Activated naive CD4-positive, alpha-beta T cell treated with anti-CD3 and anti-CD28 coated beads, Interleukin-2, amount 50 U/mL, for 24 hours (primary cell): ENCODE measurements around the gene TFF3.

Experiments
- H3K27ac Mint-ChIP-seq: one replicate; pipeline ENCODE4 v1.8.0; 2021; ENCODE audit warnings: mild to moderate bottlenecking, mixed read lengths
- H3K27me3 Mint-ChIP-seq: one replicate; pipeline ENCODE4 v1.8.0; 2021; ENCODE audit warnings: mixed read lengths
- H3K36me3 Mint-ChIP-seq: one replicate; pipeline ENCODE4 v1.8.0; 2021; ENCODE audit warnings: mixed read lengths
- H3K4me1 Mint-ChIP-seq: one replicate; pipeline ENCODE4 v1.8.0; 2021; ENCODE audit warnings: mixed read lengths
- H3K4me3 Mint-ChIP-seq: one replicate; pipeline ENCODE4 v1.8.0; 2021; ENCODE audit warnings: mild to moderate bottlenecking, mixed read lengths
- H3K9me3 Mint-ChIP-seq: one replicate; pipeline ENCODE4 v1.8.0; 2021; ENCODE audit warnings: mixed read lengths

Gene TFF3

DNA sequence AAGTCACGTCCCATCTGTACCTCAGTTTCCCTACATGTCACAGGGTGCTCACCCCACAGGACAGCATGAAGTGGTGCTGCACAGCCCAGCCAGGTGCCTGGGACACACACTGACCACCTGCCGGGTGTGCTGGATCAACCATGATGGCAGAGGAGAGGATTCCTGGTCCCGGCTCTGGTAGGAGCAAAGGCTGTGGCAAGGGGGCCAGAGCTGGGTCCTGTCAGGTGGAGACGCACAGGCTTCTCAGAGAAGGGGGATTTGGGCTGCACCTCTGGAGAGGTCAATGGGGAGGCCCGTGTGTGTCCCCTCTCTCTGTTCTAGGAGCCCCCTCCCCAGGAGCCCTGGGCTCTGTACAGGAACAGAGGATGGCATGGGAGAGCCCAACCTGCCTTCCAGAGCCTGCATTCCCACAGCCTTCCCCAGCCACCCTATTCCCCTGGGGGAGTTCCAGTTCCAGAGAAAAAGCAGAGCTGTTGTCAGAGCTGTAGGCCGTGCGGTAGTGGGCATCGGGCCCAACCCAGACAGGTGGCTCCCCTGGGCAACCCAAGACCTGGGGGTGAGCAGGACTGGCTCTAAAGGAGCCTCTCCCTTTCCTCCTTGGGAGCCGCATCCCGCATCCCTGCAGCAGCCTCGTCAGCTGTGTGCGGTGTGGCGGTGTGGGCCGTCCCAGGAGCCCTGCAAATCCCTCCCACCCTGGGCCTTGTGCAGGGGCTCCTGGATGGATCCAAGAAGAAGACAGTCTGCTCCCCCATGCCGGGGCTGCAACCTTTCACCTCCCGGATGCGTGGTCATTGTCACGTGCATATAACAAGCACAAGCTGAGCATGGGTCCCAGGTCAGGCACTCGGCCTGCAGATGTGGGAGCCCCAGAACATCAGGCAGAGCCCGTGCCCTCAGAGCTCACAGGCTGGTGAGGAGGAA lies 2.9 kb upstream of the TFF3 start:
- Mint-ChIP-seq H3K36me3 (no peaks in the 10 kb centered on the region), H3K27ac (no peak overlapping the region), H3K27me3 (no peaks in the 10 kb centered on the region), H3K9me3 (no peaks in the 10 kb centered on the region), H3K4me3 (no peak overlapping the region), H3K4me1 (peaks cover 3% of the 10 kb centered on the region)

- H3K4me1 Mint-ChIP-seq, result peaks cover 3% of the 10 kb centered on the region
- H3K4me3 Mint-ChIP-seq, result no peak overlapping the region
- no peaks in the 10 kb centered on the region for H3K27me3 Mint-ChIP-seq
- no peaks in the 10 kb centered on the region for H3K9me3 Mint-ChIP-seq
- no peaks in the 10 kb centered on the region for H3K36me3 Mint-ChIP-seq
- no peak overlapping the region for H3K27ac Mint-ChIP-seq
Observed at GRCh38 chr21:42317341-42317741, 2.1 kb upstream of the TFF3 start.

GRCh38 chr21:42316891-42317290 lies 1.7 kb upstream of the TFF3 start:
- H3K4me3 Mint-ChIP-seq, result no peak overlapping the region
- H3K36me3 Mint-ChIP-seq, result no peaks in the 10 kb centered on the region
- H3K27me3 Mint-ChIP-seq, result no peaks in the 10 kb centered on the region
- H3K27ac Mint-ChIP-seq, result peak overlapping the region; percentile 72
- H3K4me1 Mint-ChIP-seq, result peaks cover 3% of the 10 kb centered on the region
- H3K9me3 Mint-ChIP-seq, result no peaks in the 10 kb centered on the region

DNA sequence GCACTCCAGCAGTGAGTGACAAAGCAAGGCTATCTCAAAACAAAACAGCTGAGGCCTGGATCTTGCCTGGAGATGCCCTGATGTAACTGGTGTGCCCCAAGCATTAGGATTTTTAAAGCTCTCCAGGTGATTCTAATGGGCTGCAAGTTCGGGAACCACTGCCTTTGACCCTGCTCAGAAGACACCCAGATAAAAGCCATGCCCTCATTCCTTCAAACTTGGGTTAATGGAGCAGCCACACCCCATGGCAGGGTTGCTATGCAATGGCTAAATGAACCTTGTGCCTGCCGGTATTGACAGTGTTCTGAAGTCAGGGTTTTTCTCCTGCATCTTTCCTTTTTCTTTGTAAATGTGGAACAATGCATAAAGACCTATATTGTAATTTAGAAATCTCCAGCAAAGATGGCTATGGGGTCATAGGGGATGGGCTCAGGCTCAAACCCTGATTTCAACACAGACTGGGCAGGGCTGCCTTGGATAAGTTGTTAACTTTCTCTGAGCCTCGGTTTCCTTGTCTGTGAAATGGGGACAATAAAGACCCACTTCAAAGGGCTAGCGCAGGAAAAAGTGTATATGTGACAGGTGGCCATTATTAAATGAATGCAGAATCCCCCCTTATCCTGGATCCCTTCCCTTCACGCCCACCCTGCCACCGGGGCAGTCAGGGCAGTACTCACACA lies 453 bp downstream of the TFF3 start:
- Mint-ChIP-seq H3K9me3 (no peaks in the 10 kb centered on the region), H3K36me3 (no peaks in the 10 kb centered on the region), H3K27me3 (no peaks in the 10 kb centered on the region), H3K4me3 (no peak overlapping the region), H3K4me1 (peaks cover 4% of the 10 kb centered on the region), H3K27ac (no peak overlapping the region)

GRCh38 chr21:42313501-42313969 lies 1.7 kb downstream of the TFF3 start:
- H3K9me3 Mint-ChIP-seq, result no peaks in the 10 kb centered on the region
- H3K4me1 Mint-ChIP-seq, result peaks cover 6% of the 10 kb centered on the region
- no peaks in the 10 kb centered on the region for H3K27me3 Mint-ChIP-seq
- H3K27ac Mint-ChIP-seq, result no peak overlapping the region
- H3K36me3 Mint-ChIP-seq, result no peaks in the 10 kb centered on the region
- no peak overlapping the region for H3K4me3 Mint-ChIP-seq

GRCh38 chr21:42312626-42313104 lies 2.5 kb downstream of the TFF3 start:
- no peaks in the 10 kb centered on the region for H3K36me3 Mint-ChIP-seq
- no peaks in the 10 kb centered on the region for H3K27me3 Mint-ChIP-seq
- no peak overlapping the region for H3K27ac Mint-ChIP-seq

GRCh38 chr21:42311816-42312625 lies 3.2 kb downstream of the TFF3 start:
- Mint-ChIP-seq H3K9me3 (no peaks in the 10 kb centered on the region), H3K4me1 (peaks cover 6% of the 10 kb centered on the region), H3K27me3 (no peaks in the 10 kb centered on the region), H3K4me3 (no peak overlapping the region), H3K36me3 (no peaks in the 10 kb centered on the region), H3K27ac (no peak overlapping the region)

More at GRCh38 chr21:42312626-42313104, 2.5 kb downstream of the TFF3 start:
- H3K4me3 Mint-ChIP-seq, result no peak overlapping the region
- H3K9me3 Mint-ChIP-seq, result no peaks in the 10 kb centered on the region
- peaks cover 6% of the 10 kb centered on the region for H3K4me1 Mint-ChIP-seq

DNA sequence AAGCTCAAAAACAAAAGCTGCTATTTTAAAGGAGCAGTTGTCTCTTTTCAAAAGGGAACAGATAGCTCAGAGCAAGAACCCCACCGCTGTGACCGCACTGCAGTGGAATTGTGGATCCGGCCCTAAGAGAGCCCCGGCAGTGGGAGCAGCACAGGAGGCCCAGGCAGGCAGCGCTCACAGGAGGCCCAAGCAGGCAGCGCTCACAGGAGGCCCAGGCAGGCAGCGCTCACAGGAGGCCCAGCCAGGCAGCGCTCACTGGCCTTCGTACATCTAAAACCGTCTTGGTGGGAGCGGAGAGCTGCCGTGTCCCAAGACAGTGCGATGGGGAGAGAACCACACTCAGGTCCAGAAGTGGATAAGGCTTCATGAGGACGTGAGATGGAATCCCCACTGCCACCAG lies 4.0 kb downstream of the TFF3 start:
- H3K36me3 Mint-ChIP-seq, result no peaks in the 10 kb centered on the region
- H3K27me3 Mint-ChIP-seq, result no peaks in the 10 kb centered on the region
- no peak overlapping the region for H3K27ac Mint-ChIP-seq
- H3K9me3 Mint-ChIP-seq, result no peaks in the 10 kb centered on the region
- H3K4me1 Mint-ChIP-seq, result peaks cover 6% of the 10 kb centered on the region
- no peak overlapping the region for H3K4me3 Mint-ChIP-seq

GRCh38 chr21:42310411-42311001 lies 4.7 kb downstream of the TFF3 start:
- H3K4me3 Mint-ChIP-seq, result no peak overlapping the region
- H3K4me1 Mint-ChIP-seq, result peaks cover 6% of the 10 kb centered on the region
- no peaks in the 10 kb centered on the region for H3K9me3 Mint-ChIP-seq
- no peak overlapping the region for H3K27ac Mint-ChIP-seq
- no peaks in the 10 kb centered on the region for H3K36me3 Mint-ChIP-seq
- H3K27me3 Mint-ChIP-seq, result no peaks in the 10 kb centered on the region

DNA sequence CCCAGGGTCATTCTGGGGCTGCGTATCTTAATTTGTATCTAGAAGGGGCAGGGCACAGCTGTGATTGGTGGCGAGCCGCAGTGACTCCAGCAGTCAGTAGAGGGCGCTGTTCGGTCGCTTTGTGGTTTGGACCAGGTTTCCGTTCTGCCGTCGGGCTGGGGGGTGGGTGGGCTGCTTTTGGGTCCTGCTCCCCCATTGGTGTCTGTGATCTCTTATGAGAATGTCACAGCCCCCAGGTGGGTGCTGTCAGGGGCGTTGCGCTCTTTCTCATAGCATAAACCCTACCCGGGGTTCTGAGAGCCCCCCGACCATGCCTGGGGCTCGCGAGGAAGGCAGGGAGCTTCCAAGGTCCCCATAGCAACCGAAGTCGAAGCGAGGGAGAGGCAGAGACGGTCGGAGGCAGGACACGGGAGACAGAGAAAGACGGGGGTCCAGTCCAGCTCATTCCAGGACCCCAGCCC lies 5.4 kb downstream of the TFF3 start:
- H3K36me3 Mint-ChIP-seq, result no peaks in the 10 kb centered on the region
- H3K27ac Mint-ChIP-seq, result no peak overlapping the region

GRCh38 chr21:42308914-42309752 lies 6.1 kb downstream of the TFF3 start:
- Mint-ChIP-seq H3K36me3 (no peaks in the 10 kb centered on the region), H3K27ac (no peak overlapping the region), H3K9me3 (no peaks in the 10 kb centered on the region)

More for the DNA sequence above, 5.4 kb downstream of the TFF3 start:
- Mint-ChIP-seq H3K27me3 (no peaks in the 10 kb centered on the region), H3K4me1 (peaks cover 6% of the 10 kb centered on the region), H3K4me3 (no peak overlapping the region), H3K9me3 (no peaks in the 10 kb centered on the region)

DNA sequence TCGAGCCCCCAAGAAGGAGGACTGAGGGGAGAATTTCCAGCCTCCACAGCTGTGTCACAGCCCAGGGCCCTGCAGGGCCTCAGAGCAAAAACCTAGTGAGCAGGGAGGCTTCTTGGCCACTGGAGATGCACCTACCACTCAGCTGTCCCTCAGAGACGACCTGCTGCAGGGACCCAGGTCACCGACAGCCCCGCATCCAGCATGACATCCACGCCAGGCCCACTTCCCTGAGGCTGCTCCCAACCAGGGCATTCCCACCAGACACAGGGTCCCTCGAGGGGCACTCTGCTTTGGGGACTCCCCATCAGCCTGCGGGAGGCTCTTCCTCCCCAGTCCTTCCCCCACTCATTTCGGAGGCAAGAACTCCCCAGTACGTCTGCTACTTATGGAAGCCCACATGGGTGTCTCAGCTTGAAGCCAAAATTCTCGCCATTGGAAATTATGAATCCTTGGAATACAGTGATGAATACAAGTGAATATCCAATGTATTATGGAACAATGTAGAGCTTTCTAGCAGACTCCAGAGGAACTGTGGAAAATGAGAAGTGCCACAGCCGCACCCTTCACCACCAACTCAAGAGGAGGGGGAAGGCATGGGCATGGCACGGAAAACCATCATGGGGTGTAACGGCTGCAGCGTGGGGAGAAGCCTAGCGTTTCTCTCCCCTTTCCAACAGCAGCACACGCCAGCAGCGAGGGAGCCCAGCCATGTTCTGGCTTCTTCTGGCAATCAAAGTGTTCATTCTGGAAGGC lies 6.9 kb downstream of the TFF3 start:
- Mint-ChIP-seq H3K4me3 (no peak overlapping the region), H3K27me3 (no peaks in the 10 kb centered on the region), H3K36me3 (no peaks in the 10 kb centered on the region), H3K4me1 (peaks cover 6% of the 10 kb centered on the region), H3K27ac (no peak overlapping the region), H3K9me3 (no peaks in the 10 kb centered on the region)

More at GRCh38 chr21:42308914-42309752, 6.1 kb downstream of the TFF3 start:
- no peak overlapping the region for H3K4me3 Mint-ChIP-seq
- H3K27me3 Mint-ChIP-seq, result no peaks in the 10 kb centered on the region
- H3K4me1 Mint-ChIP-seq, result peaks cover 6% of the 10 kb centered on the region

DNA sequence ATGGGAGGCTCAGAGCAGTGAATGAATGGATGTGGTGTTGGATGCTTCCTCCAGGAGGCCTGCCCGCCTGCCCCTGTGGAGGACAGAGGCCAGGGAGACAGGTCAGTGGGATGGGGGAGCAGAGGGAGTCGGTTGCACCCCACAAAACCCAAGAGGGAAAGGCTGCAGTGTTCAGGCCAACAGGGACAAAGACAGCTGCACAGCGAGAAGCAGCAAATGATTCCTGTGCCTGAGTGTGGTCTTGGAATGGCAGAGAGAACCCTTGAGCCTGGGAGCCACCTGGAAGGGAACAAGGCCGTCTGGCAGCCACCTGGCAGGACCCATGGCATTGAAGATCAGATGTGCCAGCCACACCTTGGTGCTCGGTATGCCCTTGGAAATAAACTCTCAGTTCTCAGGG lies 8.1 kb downstream of the TFF3 start:
- Mint-ChIP-seq H3K36me3 (no peaks in the 10 kb centered on the region), H3K4me1 (peaks cover 6% of the 10 kb centered on the region), H3K4me3 (no peak overlapping the region), H3K27ac (no peak overlapping the region), H3K27me3 (no peaks in the 10 kb centered on the region), H3K9me3 (no peaks in the 10 kb centered on the region)
